SK-N-SH (cell line): ENCODE measurements around the gene CTBP2. TPM values are rescaled to one million over a fixed set of nuclear protein-coding genes. Genes with fewer than 3 reads are reported as not detected.

Source experiments
- CTCF ChIA-PET: fragments of 300-600, 350-600 bp; formaldehyde crosslinking; extraction: SDS; loops from one replicate; lab custom pipeline; 2021; lab: Yijun Ruan, JAX
- POLR2A ChIA-PET: fragments of 350-600 bp; sonication (Branson Sonifier 250); formaldehyde crosslinking; extraction: SDS; loops from one replicate; lab custom pipeline; 2020; ENCODE audit warnings: antibody characterized with exemption, inconsistent platforms; lab: Yijun Ruan, JAX
- DNase-seq: peaks from one replicate; pipeline ENCODE4 v3.0.0; 2012
- H2AFZ ChIP-seq: fragments of 200-600 bp; sonication (generic); 2 replicates; pipeline ENCODE4 v1.8.1; 2016; ENCODE audit warnings: antibody characterized with exemption, mild to moderate bottlenecking, low read depth
- H3F3A ChIP-seq: fragments of 200-600 bp; sonication (generic); replicated peaks from 2 replicates; pipeline ENCODE3; 2016; ENCODE audit warnings: antibody characterized with exemption, mild to moderate bottlenecking; ENCODE audit not compliant: insufficient read depth
- H3K27ac ChIP-seq, 2 experiments: fragments of 200-500 bp in 1 of 2; fragments of 200-600 bp in 1 of 2; sonication (Bioruptor generic) in 1 of 2; sonication (generic), shearing (Covaris generic) in 1 of 2; 2 replicates each; pipeline versions ENCODE4 v1.5.1 to v1.6.1; 2014 to 2016; ENCODE audit warnings: low read depth in 2 of 2, inconsistent platforms in 1 of 2, low read length in 1 of 2, mild to moderate bottlenecking in 1 of 2, mixed read lengths in 1 of 2
- H3K27me3 ChIP-seq: fragments of 200-600 bp; sonication (generic), shearing (Covaris generic); 2 replicates; pipeline ENCODE4 v1.6.1; 2016; ENCODE audit warnings: mixed run types; ENCODE audit not compliant: insufficient read depth
- H3K36me3 ChIP-seq, 2 experiments: fragments of 200-500 bp in 1 of 2; fragments of 200-600 bp in 1 of 2; sonication (Bioruptor generic) in 1 of 2; sonication (generic) in 1 of 2; replicated peaks in 1 of 2; 2 replicates each; pipeline versions ENCODE3 to v1.5.1; 2014 to 2016; ENCODE audit warnings: low read length in 1 of 2, mild to moderate bottlenecking in 1 of 2; ENCODE audit not compliant: insufficient read depth in 2 of 2, control insufficient read depth in 1 of 2
- H3K4me1 ChIP-seq, 2 experiments: fragments of 200-500 bp in 1 of 2; fragments of 200-600 bp in 1 of 2; sonication (Bioruptor generic) in 1 of 2; sonication (generic), shearing (Covaris generic) in 1 of 2; 2 replicates each; pipeline versions ENCODE4 v1.5.1 to v1.6.1; 2014 to 2016; ENCODE audit warnings: low read depth in 1 of 2, low read length in 1 of 2, mixed run types in 1 of 2; ENCODE audit not compliant: insufficient read depth in 2 of 2, control insufficient read depth in 1 of 2
- H3K4me2 ChIP-seq: fragments of 200-600 bp; sonication (generic), shearing (Covaris generic); 2 replicates; pipeline ENCODE4 v1.6.1; 2017; ENCODE audit warnings: mixed run types
- H3K4me3 ChIP-seq, 2 experiments: fragments of 200-500 bp in 1 of 2; fragments of 200-600 bp in 1 of 2; sonication (Bioruptor generic) in 1 of 2; sonication (generic), shearing (Covaris generic) in 1 of 2; 2 replicates each; pipeline versions ENCODE4 v1.5.1 to v1.8.1; 2014 to 2016; ENCODE audit warnings: low read depth in 2 of 2, inconsistent platforms in 1 of 2, low read length in 1 of 2, mild to moderate bottlenecking in 1 of 2, mixed read lengths in 1 of 2, moderate library complexity in 1 of 2
- H3K79me2 ChIP-seq: fragments of 200-600 bp; sonication (generic); 2 replicates; pipeline ENCODE4 v1.8.1; 2017; ENCODE audit warnings: mild to moderate bottlenecking; ENCODE audit not compliant: insufficient read depth
- H3K9ac ChIP-seq: fragments of 200-600 bp; sonication (generic); 2 replicates; pipeline ENCODE4 v1.6.1; 2017; ENCODE audit warnings: mixed run types
- H3K9me2 ChIP-seq: fragments of 200-600 bp; sonication (generic); 2 replicates; pipeline ENCODE4 v1.6.1; 2017; ENCODE audit warnings: mixed run types
- H3K9me3 ChIP-seq: fragments of 200-600 bp; sonication (generic); 2 replicates; pipeline ENCODE4 v1.6.1; 2017; ENCODE audit warnings: mixed run types, mild to moderate bottlenecking, moderate library complexity
- H4K20me1 ChIP-seq: fragments of 200-600 bp; sonication (generic); 2 replicates; pipeline ENCODE4 v1.6.1; 2017; ENCODE audit warnings: mild to moderate bottlenecking, mixed run types; ENCODE audit not compliant: insufficient read depth
- EZH2phosphoT487 ChIP-seq: fragments of 200-600 bp; sonication (generic); IDR thresholded peaks from 2 replicates; pipeline ENCODE4 v1.6.1; 2017; ENCODE audit warnings: low read depth, mixed run types, mild to moderate bottlenecking, antibody characterized with exemption, moderate library complexity, borderline replicate concordance
- FOSL2 ChIP-seq: IDR thresholded peaks from 2 replicates; pipeline ENCODE4 v1.4.0; 2012; ENCODE audit warnings: low read depth, mild to moderate bottlenecking, moderate library complexity, borderline replicate concordance
- GABPA ChIP-seq: IDR thresholded peaks from 2 replicates; pipeline ENCODE4 v1.4.0; 2012; ENCODE audit warnings: low read depth, mild to moderate bottlenecking
- JUND ChIP-seq: IDR thresholded peaks from 2 replicates; pipeline ENCODE4 v1.4.0; 2012
- MEF2A ChIP-seq: IDR thresholded peaks from 2 replicates; pipeline ENCODE4 v1.4.0; 2012; ENCODE audit warnings: low read depth, borderline replicate concordance
- NRF1 ChIP-seq: IDR thresholded peaks from 2 replicates; pipeline ENCODE4 v1.6.1; 2012; ENCODE audit warnings: low read depth, mild to moderate bottlenecking, low read length
- POLR2AphosphoS5 ChIP-seq: IDR thresholded peaks from 2 replicates; pipeline ENCODE4 v1.6.1; 2012; ENCODE audit warnings: low read depth, low read length
- RAD21 ChIP-seq: IDR thresholded peaks from 2 replicates; pipeline ENCODE4 v1.6.1; 2012; ENCODE audit warnings: mild to moderate bottlenecking, low read length
- RCOR1 ChIP-seq: fragments of 150-350 bp; IDR thresholded peaks from 2 replicates; pipeline ENCODE4 v1.6.1; 2017; ENCODE audit warnings: antibody characterized with exemption, low read length
- RFX5 ChIP-seq: IDR thresholded peaks from 2 replicates; pipeline ENCODE4 v1.6.1; 2012; ENCODE audit warnings: mild to moderate bottlenecking, improper control_type of control experiment, low read length
- RXRA ChIP-seq: IDR thresholded peaks from 2 replicates; pipeline ENCODE4 v1.4.0; 2012; ENCODE audit warnings: low read depth, mild to moderate bottlenecking, borderline replicate concordance
- SMC3 ChIP-seq: IDR thresholded peaks from 2 replicates; pipeline ENCODE4 v1.6.1; 2012; ENCODE audit warnings: low read depth, low read length, improper control_type of control experiment
- TAF1 ChIP-seq: IDR thresholded peaks from 2 replicates; pipeline ENCODE4 v1.6.1; 2012; ENCODE audit warnings: low read depth, mild to moderate bottlenecking, low read length, moderate library complexity, borderline replicate concordance
- YY1 ChIP-seq: IDR thresholded peaks from 2 replicates; pipeline ENCODE4 v1.4.0; 2012; ENCODE audit warnings: low read depth, mild to moderate bottlenecking
- WGBS: methylation state at CpG from one replicate; pipeline ENCODE4 v1.1.6; 2017; ENCODE audit warnings: low lambda C conversion rate; 5-methylcytosine and 5-hydroxymethylcytosine counted together
- polyA plus RNA-seq, 3 experiments: library from polyadenylated mRNA; depleted of rRNA; stranded (reverse); fragments of >200 nt; gene quantifications; 2 replicates each; pipeline ENCODE4 v1.2.3, GENCODE V29; 2012
- TF ChIP-seq, protein P1 (sequence below): fragments of 200-600 bp; sonication (generic); IDR thresholded peaks from 2 replicates; pipeline ENCODE4 v1.6.1; 2017; ENCODE audit warnings: antibody characterized with exemption, mild to moderate bottlenecking, moderate library complexity
- TF ChIP-seq, protein P2 (sequence below): fragments of 150-350 bp; IDR thresholded peaks from 2 replicates; pipeline ENCODE4 v1.6.1; 2016; ENCODE audit warnings: mild to moderate bottlenecking, low read depth, low read length
- TF ChIP-seq, protein P3 (sequence below): IDR thresholded peaks from 2 replicates; pipeline ENCODE4; 2012
- TF ChIP-seq, protein P4 (sequence below): IDR thresholded peaks from 2 replicates; pipeline ENCODE4 v1.4.0; 2012; ENCODE audit warnings: low read depth, borderline replicate concordance
- TF ChIP-seq, protein P5 (sequence below): IDR thresholded peaks from 2 replicates; pipeline ENCODE4 v1.6.1; 2012; ENCODE audit warnings: mild to moderate bottlenecking, low read depth, low read length, moderate library complexity
- TF ChIP-seq, protein P6 (sequence below): fragments of 150-350 bp; IDR thresholded peaks from 2 replicates; pipeline ENCODE4 v1.6.1; 2017; ENCODE audit warnings: antibody characterized with exemption, low read length, low read depth, borderline replicate concordance

CTBP2 gene
- polyA plus RNA-seq, 1 of the 3 experiments (the other 2 are of a cell fraction) = 69.7 TPM

DNA sequence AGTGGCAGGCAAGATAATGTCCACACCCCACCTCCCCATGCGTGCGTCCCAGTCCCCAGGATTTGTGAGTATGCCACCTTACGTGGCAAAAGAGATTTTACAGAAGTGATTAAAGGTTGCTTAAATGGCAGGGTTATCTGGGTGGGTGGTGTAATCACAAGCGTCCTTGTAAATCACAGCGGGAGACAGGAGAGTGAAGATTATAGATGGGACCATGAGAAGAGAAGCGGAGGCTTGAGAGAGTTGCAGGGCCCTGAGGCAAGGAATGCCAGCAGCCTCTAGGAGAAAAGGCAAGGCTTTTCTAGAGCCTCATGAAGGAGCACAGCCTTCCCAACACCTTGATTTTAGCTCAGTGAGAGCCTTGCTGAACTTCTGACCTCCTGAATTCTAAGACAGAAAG is 208.2 kb downstream of the CTBP2 start:
- H2AFZ ChIP-seq = no peak overlapping the region
- DNase-seq = no peak
- H3K9me3 ChIP-seq = no peaks in the 10 kb centered on the region
- CTCF ChIA-PET = interaction anchor here (0.9 kb wide), 1 partner anchor 12 kb away, joined by 3 read pairs; no protein-coding TSS in a partner anchor
- H3F3A ChIP-seq = no peaks in the 10 kb centered on the region
- peaks cover 0 to 2% of the 10 kb centered on the region in 2 experiments; a peak in 2 of 4 replicates for H3K4me1 ChIP-seq
- no peak overlapping the region for H3K9ac ChIP-seq
- TF ChIP-seq RAD21 (no peak), TAF1 (no peak), RXRA (no peak), RFX5 (no peak), POLR2AphosphoS5 (no peak), MEF2A (no peak), NRF1 (no peak), RCOR1 (no peak), EZH2phosphoT487 (no peak), FOSL2 (no peak), SMC3 (no peak), JUND (no peak), YY1 (no peak), GABPA (no peak)
- TF ChIP-seq, protein P1, sequence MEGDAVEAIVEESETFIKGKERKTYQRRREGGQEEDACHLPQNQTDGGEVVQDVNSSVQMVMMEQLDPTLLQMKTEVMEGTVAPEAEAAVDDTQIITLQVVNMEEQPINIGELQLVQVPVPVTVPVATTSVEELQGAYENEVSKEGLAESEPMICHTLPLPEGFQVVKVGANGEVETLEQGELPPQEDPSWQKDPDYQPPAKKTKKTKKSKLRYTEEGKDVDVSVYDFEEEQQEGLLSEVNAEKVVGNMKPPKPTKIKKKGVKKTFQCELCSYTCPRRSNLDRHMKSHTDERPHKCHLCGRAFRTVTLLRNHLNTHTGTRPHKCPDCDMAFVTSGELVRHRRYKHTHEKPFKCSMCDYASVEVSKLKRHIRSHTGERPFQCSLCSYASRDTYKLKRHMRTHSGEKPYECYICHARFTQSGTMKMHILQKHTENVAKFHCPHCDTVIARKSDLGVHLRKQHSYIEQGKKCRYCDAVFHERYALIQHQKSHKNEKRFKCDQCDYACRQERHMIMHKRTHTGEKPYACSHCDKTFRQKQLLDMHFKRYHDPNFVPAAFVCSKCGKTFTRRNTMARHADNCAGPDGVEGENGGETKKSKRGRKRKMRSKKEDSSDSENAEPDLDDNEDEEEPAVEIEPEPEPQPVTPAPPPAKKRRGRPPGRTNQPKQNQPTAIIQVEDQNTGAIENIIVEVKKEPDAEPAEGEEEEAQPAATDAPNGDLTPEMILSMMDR = no peak
- TF ChIP-seq, protein P2, sequence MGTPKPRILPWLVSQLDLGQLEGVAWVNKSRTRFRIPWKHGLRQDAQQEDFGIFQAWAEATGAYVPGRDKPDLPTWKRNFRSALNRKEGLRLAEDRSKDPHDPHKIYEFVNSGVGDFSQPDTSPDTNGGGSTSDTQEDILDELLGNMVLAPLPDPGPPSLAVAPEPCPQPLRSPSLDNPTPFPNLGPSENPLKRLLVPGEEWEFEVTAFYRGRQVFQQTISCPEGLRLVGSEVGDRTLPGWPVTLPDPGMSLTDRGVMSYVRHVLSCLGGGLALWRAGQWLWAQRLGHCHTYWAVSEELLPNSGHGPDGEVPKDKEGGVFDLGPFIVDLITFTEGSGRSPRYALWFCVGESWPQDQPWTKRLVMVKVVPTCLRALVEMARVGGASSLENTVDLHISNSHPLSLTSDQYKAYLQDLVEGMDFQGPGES = no peak
- TF ChIP-seq, protein P3, sequence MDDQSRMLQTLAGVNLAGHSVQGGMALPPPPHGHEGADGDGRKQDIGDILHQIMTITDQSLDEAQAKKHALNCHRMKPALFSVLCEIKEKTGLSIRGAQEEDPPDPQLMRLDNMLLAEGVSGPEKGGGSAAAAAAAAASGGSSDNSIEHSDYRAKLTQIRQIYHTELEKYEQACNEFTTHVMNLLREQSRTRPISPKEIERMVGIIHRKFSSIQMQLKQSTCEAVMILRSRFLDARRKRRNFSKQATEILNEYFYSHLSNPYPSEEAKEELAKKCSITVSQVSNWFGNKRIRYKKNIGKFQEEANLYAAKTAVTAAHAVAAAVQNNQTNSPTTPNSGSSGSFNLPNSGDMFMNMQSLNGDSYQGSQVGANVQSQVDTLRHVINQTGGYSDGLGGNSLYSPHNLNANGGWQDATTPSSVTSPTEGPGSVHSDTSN = no peak
- TF ChIP-seq, protein P4, sequence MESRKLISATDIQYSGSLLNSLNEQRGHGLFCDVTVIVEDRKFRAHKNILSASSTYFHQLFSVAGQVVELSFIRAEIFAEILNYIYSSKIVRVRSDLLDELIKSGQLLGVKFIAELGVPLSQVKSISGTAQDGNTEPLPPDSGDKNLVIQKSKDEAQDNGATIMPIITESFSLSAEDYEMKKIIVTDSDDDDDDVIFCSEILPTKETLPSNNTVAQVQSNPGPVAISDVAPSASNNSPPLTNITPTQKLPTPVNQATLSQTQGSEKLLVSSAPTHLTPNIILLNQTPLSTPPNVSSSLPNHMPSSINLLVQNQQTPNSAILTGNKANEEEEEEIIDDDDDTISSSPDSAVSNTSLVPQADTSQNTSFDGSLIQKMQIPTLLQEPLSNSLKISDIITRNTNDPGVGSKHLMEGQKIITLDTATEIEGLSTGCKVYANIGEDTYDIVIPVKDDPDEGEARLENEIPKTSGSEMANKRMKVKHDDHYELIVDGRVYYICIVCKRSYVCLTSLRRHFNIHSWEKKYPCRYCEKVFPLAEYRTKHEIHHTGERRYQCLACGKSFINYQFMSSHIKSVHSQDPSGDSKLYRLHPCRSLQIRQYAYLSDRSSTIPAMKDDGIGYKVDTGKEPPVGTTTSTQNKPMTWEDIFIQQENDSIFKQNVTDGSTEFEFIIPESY = no peak
- TF ChIP-seq, protein P5, sequence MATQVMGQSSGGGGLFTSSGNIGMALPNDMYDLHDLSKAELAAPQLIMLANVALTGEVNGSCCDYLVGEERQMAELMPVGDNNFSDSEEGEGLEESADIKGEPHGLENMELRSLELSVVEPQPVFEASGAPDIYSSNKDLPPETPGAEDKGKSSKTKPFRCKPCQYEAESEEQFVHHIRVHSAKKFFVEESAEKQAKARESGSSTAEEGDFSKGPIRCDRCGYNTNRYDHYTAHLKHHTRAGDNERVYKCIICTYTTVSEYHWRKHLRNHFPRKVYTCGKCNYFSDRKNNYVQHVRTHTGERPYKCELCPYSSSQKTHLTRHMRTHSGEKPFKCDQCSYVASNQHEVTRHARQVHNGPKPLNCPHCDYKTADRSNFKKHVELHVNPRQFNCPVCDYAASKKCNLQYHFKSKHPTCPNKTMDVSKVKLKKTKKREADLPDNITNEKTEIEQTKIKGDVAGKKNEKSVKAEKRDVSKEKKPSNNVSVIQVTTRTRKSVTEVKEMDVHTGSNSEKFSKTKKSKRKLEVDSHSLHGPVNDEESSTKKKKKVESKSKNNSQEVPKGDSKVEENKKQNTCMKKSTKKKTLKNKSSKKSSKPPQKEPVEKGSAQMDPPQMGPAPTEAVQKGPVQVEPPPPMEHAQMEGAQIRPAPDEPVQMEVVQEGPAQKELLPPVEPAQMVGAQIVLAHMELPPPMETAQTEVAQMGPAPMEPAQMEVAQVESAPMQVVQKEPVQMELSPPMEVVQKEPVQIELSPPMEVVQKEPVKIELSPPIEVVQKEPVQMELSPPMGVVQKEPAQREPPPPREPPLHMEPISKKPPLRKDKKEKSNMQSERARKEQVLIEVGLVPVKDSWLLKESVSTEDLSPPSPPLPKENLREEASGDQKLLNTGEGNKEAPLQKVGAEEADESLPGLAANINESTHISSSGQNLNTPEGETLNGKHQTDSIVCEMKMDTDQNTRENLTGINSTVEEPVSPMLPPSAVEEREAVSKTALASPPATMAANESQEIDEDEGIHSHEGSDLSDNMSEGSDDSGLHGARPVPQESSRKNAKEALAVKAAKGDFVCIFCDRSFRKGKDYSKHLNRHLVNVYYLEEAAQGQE = no peak
- TF ChIP-seq, protein P6, sequence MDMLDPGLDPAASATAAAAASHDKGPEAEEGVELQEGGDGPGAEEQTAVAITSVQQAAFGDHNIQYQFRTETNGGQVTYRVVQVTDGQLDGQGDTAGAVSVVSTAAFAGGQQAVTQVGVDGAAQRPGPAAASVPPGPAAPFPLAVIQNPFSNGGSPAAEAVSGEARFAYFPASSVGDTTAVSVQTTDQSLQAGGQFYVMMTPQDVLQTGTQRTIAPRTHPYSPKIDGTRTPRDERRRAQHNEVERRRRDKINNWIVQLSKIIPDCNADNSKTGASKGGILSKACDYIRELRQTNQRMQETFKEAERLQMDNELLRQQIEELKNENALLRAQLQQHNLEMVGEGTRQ = no peak
- H3K79me2 ChIP-seq = peaks cover 99% of the 10 kb centered on the region
- H4K20me1 ChIP-seq = peaks cover 87% of the 10 kb centered on the region
- POLR2A ChIA-PET = no interaction called here
- H3K9me2 ChIP-seq = no peaks in the 10 kb centered on the region
- WGBS = 97% methylated on average over 6 of the region's 6 CpGs
- no peak overlapping the region for H3K4me3 ChIP-seq
- no peak overlapping the region for H3K4me2 ChIP-seq
- H3K27ac ChIP-seq = no peak overlapping the region
- H3K27me3 ChIP-seq = no peaks in the 10 kb centered on the region
- peaks cover 5% of the 10 kb centered on the region in 2 experiments for H3K36me3 ChIP-seq
